ENCODE data around the gene DLST. TPM values are rescaled to one million over a fixed set of nuclear protein-coding genes. Genes with fewer than 3 reads are reported as not detected.

Gene DLST
- total and polyA plus RNA-seq, 2 of the 4 experiments (the other 2 are of a cell fraction): 58.6 to 119 TPM

- BruUV-seq (replicated peaks): no TSS peak
- H3K18ac ChIP-seq (ENCODE audit: low read depth, low read length): no peak overlapping the region
- H2AFZ ChIP-seq (replicated peaks; ENCODE audit: low read length, poor library complexity): no peak overlapping the region
- no peak overlapping the region for H2BK5ac ChIP-seq (ENCODE audit: low read depth, low read length, poor library complexity, severe bottlenecking)
- H4K8ac ChIP-seq (ENCODE audit: low read depth in 2 of 2, low read length in 2 of 2): no peak overlapping the region
- H3K9ac ChIP-seq (ENCODE audit: low read depth, low read length): no peak overlapping the region
- H2AK5ac ChIP-seq (ENCODE audit: low read depth, low read length): no peak overlapping the region
- H3K23ac ChIP-seq (ENCODE audit: low read depth, low read length): no peak overlapping the region
- H3K56ac ChIP-seq (ENCODE audit: extremely low read depth, insufficient read depth, low read length): no peak overlapping the region
- TF ChIP-seq SMC3 (IDR thresholded peaks at IDR 0.05; ENCODE audit: low read depth, low read length) (no peak), POLR2A (IDR thresholded peaks at IDR 0.05; ENCODE audit: low read depth, low read length) (no peak), CHD1 (IDR thresholded peaks at IDR 0.05; ENCODE audit: low read depth, low read length) (no peak), MAZ (IDR thresholded peaks at IDR 0.05; ENCODE audit: borderline replicate concordance, low read depth, low read length) (no peak), USF2 (IDR thresholded peaks at IDR 0.05; ENCODE audit: low read depth, low read length) (no peak), RFX5 (IDR thresholded peaks at IDR 0.05; ENCODE audit: low read depth, low read length) (no peak), RAD21 (IDR thresholded peaks at IDR 0.05; ENCODE audit: low read length) (no peak), CEBPB (IDR thresholded peaks at IDR 0.05; ENCODE audit: low read depth, low read length) (no peak), ELK1 (IDR thresholded peaks at IDR 0.05; ENCODE audit: borderline replicate concordance, low read depth, low read length) (no peak), MXI1 (IDR thresholded peaks at IDR 0.05; ENCODE audit: borderline replicate concordance, low read depth, low read length) (no peak), FOS (IDR thresholded peaks at IDR 0.05; ENCODE audit: low read depth, low read length) (no peak), MAFK (IDR thresholded peaks at IDR 0.05; ENCODE audit: low read depth, low read length) (no peak), NFE2L2 (IDR thresholded peaks at IDR 0.05; ENCODE audit: low read depth, low read length) (no peak)
- TF ChIP-seq, protein P1, sequence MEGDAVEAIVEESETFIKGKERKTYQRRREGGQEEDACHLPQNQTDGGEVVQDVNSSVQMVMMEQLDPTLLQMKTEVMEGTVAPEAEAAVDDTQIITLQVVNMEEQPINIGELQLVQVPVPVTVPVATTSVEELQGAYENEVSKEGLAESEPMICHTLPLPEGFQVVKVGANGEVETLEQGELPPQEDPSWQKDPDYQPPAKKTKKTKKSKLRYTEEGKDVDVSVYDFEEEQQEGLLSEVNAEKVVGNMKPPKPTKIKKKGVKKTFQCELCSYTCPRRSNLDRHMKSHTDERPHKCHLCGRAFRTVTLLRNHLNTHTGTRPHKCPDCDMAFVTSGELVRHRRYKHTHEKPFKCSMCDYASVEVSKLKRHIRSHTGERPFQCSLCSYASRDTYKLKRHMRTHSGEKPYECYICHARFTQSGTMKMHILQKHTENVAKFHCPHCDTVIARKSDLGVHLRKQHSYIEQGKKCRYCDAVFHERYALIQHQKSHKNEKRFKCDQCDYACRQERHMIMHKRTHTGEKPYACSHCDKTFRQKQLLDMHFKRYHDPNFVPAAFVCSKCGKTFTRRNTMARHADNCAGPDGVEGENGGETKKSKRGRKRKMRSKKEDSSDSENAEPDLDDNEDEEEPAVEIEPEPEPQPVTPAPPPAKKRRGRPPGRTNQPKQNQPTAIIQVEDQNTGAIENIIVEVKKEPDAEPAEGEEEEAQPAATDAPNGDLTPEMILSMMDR (conservative IDR thresholded peaks at IDR 0.05; ENCODE audit: low read depth, low read length): no peak
- H3K9me3 ChIP-seq (ENCODE audit: control insufficient read depth, insufficient read depth, low read length): no peaks in the 10 kb centered on the region
- no peak overlapping the region for H3K27ac ChIP-seq (ENCODE audit: insufficient read depth, low read length)
- H2BK15ac ChIP-seq (ENCODE audit: low read depth, low read length): no peak overlapping the region
- no peaks in the 10 kb centered on the region for H3K79me1 ChIP-seq (ENCODE audit: low read depth in 1 of 2, low read length in 2 of 2)
- ChIA-PET CTCF (no interaction called here), POLR2A (ENCODE audit: unreplicated experiment) (no interaction called here)
- H3K4ac ChIP-seq (ENCODE audit: low read depth, low read length): no peak overlapping the region
- dilution Hi-C loops (cut with HindIII; ENCODE audit: low sequenced_read_pairs, unreplicated experiment): no loop called here
- no peak overlapping the region for H4K5ac ChIP-seq (ENCODE audit: low read depth, low read length)
- H2AK9ac ChIP-seq (replicated peaks; ENCODE audit: low read depth, low read length, poor library complexity): no peak overlapping the region
- in situ Hi-C loops (cut with MboI; ENCODE audit: low sequenced_read_pairs): no loop called here
- WGBS, 2 experiments (ENCODE audit: extremely low coverage in 2 of 2, insufficient read length in 1 of 2): no CpG with 5 or more reads among the region's 2 CpGs
- intact Hi-C loops (cut with micrococcal nuclease): no loop called here
- peaks cover 23% of the 10 kb centered on the region for H3K9me1 ChIP-seq (ENCODE audit: insufficient read depth, low read length)
- H2BK120ac ChIP-seq (ENCODE audit: low read depth, low read length): no peak overlapping the region
- no peaks in the 10 kb centered on the region for H3K27me3 ChIP-seq (ENCODE audit: control insufficient read depth, insufficient read depth, low read length)
- H4K20me1 ChIP-seq (ENCODE audit: insufficient read depth, low read length): no peaks in the 10 kb centered on the region
- H4K91ac ChIP-seq (ENCODE audit: insufficient read depth, low read depth, low read length): no peak overlapping the region
- no peak overlapping the region for H3K14ac ChIP-seq (replicated peaks; ENCODE audit: low read depth, low read length)
- no peaks in the 10 kb centered on the region for H3K36me3 ChIP-seq (ENCODE audit: control insufficient read depth, insufficient read depth, low read length)
- H3K4me2 ChIP-seq (ENCODE audit: low read depth, low read length): no peak overlapping the region
- no peak for DNase-seq
- no peak overlapping the region for H3K4me3 ChIP-seq (ENCODE audit: insufficient read depth, low read depth, low read length)
- no peak overlapping the region for H2BK20ac ChIP-seq (ENCODE audit: low read depth, low read length)
- ATAC-seq (ENCODE audit: low read depth): no peak
- H3K4me1 ChIP-seq (ENCODE audit: control insufficient read depth, insufficient read depth, low read length): peaks cover 34% of the 10 kb centered on the region
These were observed 55.5 kb downstream of the DLST start for GRCh38 chr14:74937171-74937570.

Measured in IMR-90 (cell line).